ENCODE results near the gene ODC1.

DNA sequence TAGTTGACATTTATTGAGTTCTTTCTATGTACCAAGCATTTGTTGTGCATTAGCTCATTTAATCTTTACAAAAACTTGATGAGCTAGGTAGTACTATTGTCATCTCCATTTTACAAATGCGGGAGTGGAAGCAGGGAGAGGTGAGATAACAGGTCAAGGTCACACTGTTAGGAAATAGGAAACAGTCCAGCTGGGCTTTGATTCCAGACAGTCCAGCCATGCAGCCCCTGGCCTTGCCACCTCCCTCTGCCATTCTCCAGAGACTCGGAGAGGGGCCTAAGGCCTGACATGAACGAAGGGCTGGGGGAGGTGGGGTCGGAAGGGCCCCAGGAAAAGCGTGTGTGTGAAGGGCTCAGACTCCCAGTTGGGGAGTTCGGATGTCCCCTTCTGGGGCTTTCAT, 55.6 kb downstream of the ODC1 start:
- TF ChIP-seq, protein P1, sequence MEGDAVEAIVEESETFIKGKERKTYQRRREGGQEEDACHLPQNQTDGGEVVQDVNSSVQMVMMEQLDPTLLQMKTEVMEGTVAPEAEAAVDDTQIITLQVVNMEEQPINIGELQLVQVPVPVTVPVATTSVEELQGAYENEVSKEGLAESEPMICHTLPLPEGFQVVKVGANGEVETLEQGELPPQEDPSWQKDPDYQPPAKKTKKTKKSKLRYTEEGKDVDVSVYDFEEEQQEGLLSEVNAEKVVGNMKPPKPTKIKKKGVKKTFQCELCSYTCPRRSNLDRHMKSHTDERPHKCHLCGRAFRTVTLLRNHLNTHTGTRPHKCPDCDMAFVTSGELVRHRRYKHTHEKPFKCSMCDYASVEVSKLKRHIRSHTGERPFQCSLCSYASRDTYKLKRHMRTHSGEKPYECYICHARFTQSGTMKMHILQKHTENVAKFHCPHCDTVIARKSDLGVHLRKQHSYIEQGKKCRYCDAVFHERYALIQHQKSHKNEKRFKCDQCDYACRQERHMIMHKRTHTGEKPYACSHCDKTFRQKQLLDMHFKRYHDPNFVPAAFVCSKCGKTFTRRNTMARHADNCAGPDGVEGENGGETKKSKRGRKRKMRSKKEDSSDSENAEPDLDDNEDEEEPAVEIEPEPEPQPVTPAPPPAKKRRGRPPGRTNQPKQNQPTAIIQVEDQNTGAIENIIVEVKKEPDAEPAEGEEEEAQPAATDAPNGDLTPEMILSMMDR (IDR thresholded peaks at IDR 0.05): no peak
- TF ChIP-seq POLR2A (IDR thresholded peaks at IDR 0.05): no peak
